ENCODE results near the gene CPPED1. TPM values are rescaled to one million over a fixed set of nuclear protein-coding genes. Genes with fewer than 3 reads are reported as not detected.

The CPPED1 gene
- total and polyA plus RNA-seq, 10 of the 15 experiments (the other 5 are each of a cell fraction or from before 2014, with no cell fraction given), result 7.1 to 39.0 (median 16.0) TPM

- ATAC-seq (no peak), FAIRE-seq (no peak), DNase-seq (ENCODE audit: low read depth, low spot score) (no peak)
- no peak for TF ChIP-seq POLR2A (IDR thresholded peaks at IDR 0.05; ENCODE audit: low read depth, low read length)
- no peak for TF ChIP-seq MTA3 (IDR thresholded peaks at IDR 0.05; ENCODE audit: borderline replicate concordance, low read length)
- TF ChIP-seq PRDM15 (CRISPR knock-in tag; IDR thresholded peaks at IDR 0.05), result no peak
- no peak for TF ChIP-seq IKZF1 (conservative IDR thresholded peaks at IDR 0.05)
- no peak for TF ChIP-seq CUX1 (IDR thresholded peaks at IDR 0.05; ENCODE audit: insufficient replicate concordance, low read depth, low read length)
- no peak for TF ChIP-seq CREM (IDR thresholded peaks at IDR 0.05; ENCODE audit: low read depth)
- TF ChIP-seq POLR2AphosphoS2 (IDR thresholded peaks at IDR 0.05; ENCODE audit: low read depth, low read length), result no peak
- Histone ChIP-seq H3K36me3 (ENCODE audit: control insufficient read depth in 2 of 2, insufficient read depth in 2 of 2, low read length in 1 of 2) (peaks cover 0 to 1% of the 10 kb centered on the region in 2 experiments; a peak in 2 of 4 replicates), H3K9ac (ENCODE audit: control insufficient read depth, insufficient read depth, low read length) (no peak overlapping the region), H3K4me2 (ENCODE audit: control insufficient read depth, insufficient read depth) (no peak overlapping the region), H3K27me3 (replicated peaks in 1 of 2; ENCODE audit: control insufficient read depth in 2 of 2, insufficient read depth in 2 of 2, low read length in 1 of 2) (no peaks in the 10 kb centered on the region), H3K79me2 (ENCODE audit: control insufficient read depth, insufficient read depth, low read length) (no peaks in the 10 kb centered on the region), H4K20me1 (ENCODE audit: control insufficient read depth, insufficient read depth) (no peaks in the 10 kb centered on the region), H3K4me1 (ENCODE audit: control insufficient read depth, insufficient read depth, low read length) (no peaks in the 10 kb centered on the region), H2AFZ (ENCODE audit: control insufficient read depth, low read depth, low read length) (no peak overlapping the region), H3K9me3 (replicated peaks; ENCODE audit: control insufficient read depth, insufficient read depth, low read length) (no peaks in the 10 kb centered on the region), H3K27ac (ENCODE audit: control insufficient read depth, insufficient read depth) (no peak overlapping the region), H3K4me3 (no peak overlapping the region)
- no TSS peak for BruUV-seq (replicated peaks)
- ChIA-PET POLR2A (no interaction called here), SMC1A (ENCODE audit: uncharacterized antibody, unreplicated experiment) (interaction anchor here (1.0 kb wide), 1 partner anchor 78 kb away, joined by 3 read pairs; no protein-coding TSS in a partner anchor), CTCF (interaction anchor here (0.9 kb wide), 1 partner anchor 9 kb away, joined by 3 read pairs; no protein-coding TSS in a partner anchor), RAD21 (ENCODE audit: unreplicated experiment) (no interaction called here)
- intact Hi-C loops (cut with micrococcal nuclease; ENCODE audit: unreplicated experiment), result no loop called here
- in situ Hi-C loops (cut with MboI), result no loop called here
- WGBS (ENCODE audit: insufficient coverage, insufficient replicate concordance, low lambda C conversion rate, missing lambda C conversion rate), result 66% methylated on average over 7 of the region's 7 CpGs
These were observed 104.5 kb downstream of the CPPED1 start for GRCh38 chr16:12699161-12699560.
